NK-92 (cell line): Measurements from ENCODE around the gene SPECC1L.
"Not testable (repeated sequence)": the region's sequence is repeated elsewhere in the genome, so short reads cannot be mapped to it uniquely, and the experiment has no call there.

Source experiments
- DNase-seq: peaks from one replicate; lab custom pipeline; 2025; ENCODE audit not compliant: unreplicated experiment; lab: John Stamatoyannopoulos, UW

Gene SPECC1L

DNA sequence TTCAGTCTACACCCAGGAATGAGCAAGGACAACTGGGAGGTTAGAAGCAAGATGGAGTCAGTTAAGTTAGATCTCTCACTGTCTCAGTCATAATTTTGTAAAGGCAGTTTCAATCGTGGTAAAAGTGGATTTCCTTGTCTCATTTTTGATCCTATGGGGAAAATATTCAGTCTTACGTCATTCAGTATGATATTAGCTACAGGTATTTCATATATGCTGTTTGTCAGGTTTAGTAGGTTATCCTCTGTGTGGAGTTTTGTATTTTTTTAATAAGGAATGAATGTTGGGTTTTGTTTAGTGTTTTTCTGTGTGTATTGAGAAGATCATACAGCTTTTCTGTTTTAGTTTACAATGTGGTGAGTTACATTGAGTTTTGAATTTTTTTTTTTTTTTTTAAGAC is 11.8 kb downstream of the SPECC1L start:
- no peak for DNase-seq

DNA sequence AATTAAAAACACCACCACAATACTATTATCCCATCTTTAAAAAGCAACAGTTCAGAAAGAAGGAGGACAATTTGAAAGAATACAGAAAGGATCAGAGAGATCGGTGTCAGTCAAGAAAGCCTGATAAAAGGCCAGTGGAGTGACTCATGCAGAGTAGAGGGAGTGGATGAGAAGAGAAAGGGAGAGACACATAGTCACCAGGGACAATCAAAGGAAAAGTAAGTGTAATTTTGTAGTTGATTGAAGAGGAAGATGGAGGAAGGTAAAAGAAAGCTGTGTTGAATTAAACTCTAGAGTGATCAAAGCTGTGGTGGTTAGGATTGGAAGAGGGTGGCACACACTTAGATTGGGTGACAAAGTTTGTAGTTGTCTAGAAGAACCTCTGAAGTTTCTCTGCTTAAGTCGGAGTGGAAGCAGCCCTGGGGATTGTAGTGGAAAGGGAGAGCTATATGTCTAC is 14.1 kb downstream of the SPECC1L start:
- DNase-seq = no peak

DNA sequence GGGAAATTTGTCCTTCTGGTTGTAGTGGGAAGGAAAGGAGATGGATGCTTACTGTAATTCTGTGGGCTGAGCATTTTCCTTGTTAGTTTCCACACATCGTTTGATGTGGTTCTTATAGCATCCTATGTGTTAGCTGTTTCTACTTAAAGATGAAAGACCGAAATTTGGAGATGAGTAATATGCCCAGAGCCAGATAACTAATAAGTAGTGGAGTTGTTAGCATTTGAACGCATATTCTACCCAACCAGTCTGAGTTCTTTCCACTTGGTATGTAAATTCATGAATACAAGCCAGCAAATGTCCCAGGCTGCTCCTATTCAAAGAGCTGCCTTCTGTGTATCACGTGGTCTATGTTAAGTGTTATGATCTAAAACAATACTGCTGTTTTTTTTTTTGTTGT is 14.6 kb downstream of the SPECC1L start:
- DNase-seq = no peak

DNA sequence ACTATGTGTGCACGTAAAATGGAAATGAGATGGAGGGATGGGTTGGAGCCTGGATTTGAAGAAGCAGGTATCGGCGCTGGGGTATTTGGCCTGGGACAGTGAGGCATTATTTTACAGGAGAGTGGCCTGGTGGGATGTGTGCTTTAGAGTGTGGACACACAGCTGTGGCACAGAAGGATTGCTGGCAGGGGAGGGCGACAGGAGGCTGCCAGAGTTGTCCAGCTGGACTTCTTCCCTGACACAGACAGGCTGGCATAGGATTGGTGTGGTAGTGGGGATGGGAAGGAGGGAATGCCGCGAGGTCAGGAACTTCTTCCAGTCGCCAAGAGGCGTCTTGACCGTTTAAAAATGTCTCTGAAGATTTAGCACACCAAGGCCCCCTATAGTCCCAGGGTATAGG is 16.6 kb downstream of the SPECC1L start:
- not testable (repeated sequence) for DNase-seq

DNA sequence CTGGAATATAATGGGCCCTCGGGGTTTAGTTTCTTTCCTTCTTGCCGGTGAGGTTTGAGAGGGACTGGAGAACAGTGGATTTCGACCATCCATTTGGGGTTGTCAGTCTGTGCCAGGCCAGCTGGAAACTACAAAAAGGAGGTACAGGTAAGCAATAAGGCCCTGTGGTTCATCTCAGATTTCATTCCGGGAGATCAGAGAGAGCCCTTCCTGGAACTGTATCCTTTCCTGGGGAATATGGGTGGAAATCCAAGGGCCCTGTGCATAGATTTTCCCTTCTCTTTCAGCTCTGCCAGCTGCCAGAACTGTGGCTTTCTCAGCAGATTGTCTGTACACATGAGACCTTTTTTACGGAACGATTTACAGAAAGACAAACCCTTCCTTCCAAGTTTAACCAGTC is 17.2 kb downstream of the SPECC1L start:
- DNase-seq = not testable (repeated sequence)

DNA sequence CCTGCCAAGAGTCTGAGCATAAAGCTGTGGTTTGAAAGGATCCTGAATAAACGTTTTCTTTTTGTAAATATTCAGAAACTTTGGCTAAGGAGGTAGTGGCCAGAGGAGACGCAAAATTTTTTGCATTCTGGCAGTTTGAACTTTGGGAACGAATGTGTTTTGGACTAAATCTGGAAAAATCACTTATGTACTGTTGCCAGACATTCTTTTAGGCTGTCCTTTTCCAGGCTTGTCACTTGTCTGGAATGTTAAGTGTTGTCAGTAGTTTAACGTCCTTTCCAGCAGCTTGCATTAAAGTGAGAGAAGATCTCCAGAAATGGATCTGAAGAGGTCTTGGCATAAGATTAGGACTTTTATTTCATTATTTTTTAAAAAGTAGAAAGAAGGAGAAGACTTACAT is 18.5 kb downstream of the SPECC1L start:
- DNase-seq = no peak

DNA sequence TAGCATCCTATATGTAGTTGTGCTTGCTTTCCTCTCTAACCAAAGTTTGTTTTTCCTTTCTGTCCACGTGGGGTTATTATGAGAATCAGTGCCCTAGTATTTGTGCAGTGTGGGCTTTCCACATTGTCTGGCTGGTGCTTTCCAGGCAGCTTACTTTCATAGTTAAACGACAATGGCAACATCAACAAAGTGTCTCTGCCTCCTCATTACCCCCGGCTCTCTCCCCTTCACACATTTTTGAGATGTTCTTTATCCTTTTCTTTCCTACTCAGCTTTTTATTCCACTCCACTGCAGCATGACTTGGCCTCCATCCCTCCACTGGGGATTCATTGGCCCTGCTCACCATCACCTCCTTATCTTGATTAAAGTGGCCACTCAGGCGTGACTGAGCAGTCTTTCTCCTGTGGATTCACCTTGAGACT is 19.1 kb downstream of the SPECC1L start:
- no peak for DNase-seq

DNA sequence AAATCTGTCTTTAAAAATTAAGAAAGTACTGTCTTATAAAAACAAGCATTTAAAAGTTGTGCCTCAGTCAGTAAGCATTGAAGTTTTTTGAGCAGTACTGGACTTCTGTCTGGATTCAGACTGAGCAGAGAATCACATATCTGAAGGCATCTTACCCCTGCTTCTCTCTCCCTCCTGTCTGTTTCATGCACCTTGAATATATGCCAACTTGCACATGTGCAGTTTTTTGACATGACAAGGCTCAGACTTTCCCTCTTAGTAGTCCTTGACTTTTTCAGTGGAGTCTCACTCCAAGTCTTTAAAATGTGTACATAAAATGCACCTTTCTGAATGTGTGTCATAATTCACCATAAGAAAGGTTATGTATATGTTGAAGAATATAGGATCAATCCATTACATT is 19.8 kb downstream of the SPECC1L start:
- no peak for DNase-seq

DNA sequence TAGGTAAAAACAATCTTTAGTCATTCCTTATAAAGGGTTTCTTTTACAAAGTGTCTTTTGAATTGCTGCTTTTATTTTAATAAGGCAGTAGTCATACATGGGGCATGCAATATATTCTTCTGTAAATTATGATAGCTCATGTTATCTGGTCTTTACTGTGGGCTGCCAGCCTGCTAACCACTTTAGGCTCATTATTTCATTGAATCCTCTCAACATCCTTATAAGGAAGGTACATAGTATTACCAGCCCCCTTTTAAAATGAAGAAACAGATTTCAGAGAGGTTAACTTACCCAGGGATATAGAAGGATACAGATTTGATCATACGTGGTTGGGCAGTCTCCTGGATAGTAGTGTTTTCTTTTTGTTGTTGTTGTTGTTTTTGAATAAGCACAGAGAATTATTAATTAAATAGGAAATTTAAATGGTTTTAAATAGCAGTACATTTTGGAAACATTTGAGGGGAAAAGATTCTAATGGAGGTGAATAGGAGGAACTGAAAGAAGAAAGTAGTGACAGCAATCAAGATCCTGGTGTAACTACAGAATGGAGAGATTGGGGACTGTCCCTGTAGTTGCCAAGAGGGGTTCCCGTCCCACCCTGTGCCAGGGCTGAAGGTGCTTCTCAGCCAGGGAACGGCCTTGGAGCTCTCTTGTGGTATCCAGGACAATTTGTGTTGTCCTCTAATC is 21.0 kb downstream of the SPECC1L start:
- DNase-seq = no peak

DNA sequence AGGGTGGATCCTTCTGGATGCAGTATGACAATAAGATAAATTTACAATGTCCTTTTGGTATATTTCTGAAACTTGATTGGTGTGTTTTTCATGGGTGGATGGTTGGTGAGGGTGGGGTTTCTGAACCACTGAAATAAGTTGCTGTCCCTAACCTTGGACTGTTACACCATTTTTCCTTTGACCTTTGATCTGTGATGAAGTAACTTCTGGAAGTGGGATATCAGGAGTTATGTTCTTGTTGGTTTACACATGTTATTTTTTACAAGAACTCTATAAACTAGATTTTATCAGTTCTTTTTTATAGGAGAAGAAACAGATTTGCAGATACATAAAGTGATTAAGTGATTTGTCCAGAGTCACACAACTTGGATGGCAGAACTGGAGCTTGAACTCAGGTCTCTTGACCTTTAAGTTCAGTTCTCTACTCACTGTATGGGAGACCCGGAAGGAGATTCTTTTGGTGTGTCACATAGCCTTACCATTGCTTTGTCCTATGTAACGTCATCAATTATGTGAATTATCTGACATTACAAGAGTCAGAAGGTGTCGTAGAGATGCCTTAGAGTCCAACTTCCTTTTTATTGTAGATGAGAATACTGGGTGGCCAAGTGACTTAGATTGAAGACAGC is 21.7 kb downstream of the SPECC1L start:
- DNase-seq = not testable (repeated sequence)

DNA sequence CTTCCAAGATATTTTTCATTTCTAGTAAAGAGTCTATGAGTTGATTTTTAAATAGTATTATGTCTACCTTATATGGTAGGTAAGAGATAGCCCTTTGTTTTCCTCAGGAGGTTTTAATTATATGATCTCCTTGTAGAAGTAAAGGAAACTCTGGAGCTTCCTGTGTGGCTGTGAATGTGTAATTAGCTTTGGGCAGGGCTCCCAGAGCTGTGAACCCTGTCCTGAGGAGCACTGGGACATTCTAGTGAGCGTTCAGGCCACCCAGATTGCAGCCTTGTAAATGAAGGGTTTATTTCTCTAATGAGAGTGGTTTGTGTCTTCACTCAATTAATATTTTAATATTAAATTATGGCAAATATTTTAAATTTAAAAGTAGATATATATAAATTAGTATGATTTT is 24.3 kb downstream of the SPECC1L start:
- not testable (repeated sequence) for DNase-seq

DNA sequence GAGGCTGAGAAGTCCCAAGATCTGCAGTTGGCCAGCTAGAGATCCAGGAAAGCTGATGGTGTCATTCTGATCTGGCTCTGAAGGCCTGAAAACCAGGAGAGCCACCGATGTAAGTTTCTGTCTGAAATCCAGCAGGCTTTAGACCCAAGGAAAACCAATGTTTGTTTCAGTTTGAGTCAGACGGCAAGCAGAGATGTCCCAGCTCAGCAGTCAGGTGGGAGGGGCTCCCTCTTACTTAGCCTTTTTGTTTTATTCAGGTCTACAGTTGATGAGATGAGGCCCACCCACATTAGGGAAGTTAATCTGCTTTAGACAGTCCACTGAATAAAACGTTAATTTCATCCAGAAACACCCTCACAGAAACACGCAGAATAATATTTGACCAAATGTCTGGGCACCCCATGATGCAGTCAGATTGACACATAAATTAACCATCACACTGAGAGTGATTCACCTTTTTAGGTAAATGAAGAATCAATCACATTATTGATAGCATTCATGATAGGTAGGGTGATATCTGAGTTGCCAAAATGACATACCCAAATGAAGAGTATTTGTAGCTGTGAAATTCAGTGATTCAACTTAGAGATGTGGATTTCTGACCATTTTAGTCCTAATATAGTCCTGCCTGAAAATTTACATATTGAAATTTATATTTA is 28.0 kb downstream of the SPECC1L start:
- not testable (repeated sequence) for DNase-seq

DNA sequence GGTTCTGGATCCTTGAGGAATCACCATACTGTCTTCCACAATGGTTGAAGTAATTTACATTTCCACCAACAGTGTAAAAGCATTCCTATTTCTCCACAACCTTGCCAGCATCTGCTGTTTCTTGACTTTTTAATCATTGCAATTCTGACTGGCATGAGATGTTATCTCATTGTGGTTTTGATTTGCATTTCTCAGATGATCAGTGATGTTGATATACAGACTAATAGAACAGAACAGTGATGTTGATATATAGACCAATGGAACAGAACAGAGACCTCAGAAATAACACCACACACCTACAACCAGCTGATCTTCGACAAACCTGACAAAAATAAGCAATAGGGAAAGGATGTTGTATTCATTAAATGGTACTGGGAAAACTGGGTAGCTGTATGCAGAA is 29.9 kb downstream of the SPECC1L start:
- not testable (repeated sequence) for DNase-seq

DNA sequence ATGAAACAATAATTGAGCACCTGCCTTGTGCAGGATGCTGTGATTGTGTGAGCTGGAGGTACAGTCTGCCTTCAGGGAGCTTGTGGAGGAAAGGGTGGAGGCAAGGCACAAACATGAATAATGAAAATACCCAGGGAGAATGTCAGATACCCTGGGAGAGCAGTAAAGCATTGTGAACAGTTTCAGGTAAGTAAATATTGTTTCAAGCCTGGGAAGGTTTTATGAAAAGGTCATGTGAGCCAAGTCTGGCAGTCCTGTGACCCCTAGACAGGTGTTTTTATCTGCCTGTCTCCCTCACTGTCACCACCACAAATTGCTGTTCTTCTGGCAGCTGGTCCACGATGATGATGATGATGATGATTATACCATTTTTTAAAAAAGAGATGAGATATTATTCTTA is 32.0 kb downstream of the SPECC1L start:
- DNase-seq = no peak

DNA sequence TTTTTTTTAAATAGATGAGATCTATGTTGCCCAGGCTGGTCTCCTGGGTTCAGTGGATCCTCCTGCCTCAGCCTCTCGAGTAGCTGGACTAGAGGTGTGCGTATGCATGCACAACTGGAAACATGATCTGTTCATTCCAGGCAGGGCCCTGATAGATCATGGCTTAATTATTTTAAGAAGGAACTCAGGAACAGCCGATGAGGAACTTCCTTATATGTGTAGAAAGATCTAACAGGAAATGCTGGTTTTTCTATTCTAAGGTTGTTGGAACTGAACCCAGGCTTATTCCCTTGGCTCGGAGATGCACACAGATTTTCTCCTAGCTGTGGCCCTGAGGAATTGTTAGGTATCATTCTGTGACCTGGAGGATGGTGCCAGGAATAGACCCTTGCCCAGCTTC is 32.4 kb downstream of the SPECC1L start:
- DNase-seq = no peak

DNA sequence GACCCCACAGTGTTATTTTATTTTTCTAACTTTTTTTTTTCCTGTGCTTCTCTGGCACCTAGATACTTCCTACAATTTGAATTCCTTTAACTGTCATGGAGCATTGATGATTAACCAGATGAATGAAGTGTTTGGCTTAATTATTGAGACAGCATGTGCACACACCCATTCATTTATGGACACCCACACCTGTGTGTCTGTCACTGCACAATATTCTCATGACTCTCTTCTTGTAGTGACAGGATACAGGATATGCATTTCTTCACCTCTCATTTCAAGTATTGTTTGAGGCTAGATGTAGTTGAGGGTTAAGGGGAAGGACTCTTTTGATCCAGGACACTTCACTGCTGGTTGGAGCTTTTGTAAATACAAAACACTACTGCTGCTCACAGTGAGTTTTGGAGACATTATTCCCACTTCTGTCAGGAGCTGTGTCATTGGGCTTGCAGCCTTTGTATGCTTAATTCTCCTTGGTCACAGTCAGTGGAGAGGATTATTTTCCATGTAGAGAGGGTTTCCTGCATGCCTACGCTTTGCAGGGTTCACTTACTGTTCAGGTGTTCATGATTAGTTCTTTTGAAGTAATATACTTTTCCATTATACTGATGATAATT is 33.5 kb downstream of the SPECC1L start:
- no peak for DNase-seq

DNA sequence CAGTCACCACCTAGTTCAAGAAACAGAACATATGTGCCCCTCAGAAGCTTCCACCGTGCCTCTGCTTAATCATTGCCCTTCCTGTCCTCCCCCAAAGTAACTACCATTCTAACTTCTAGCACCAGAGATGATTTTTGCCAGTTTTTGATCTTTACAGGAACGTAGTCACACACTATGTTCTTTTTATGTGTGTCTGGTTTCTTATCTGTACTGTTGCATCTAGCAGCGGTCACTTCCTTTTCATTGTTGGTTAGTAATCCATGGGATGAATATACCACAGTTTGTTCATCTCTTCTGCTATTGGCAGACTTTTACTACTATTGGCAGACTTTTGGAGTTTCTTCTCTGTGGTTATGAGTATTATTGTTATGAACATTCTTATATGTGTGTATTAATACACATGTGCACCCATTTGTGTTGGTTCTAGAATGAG is 34.6 kb downstream of the SPECC1L start:
- no peak for DNase-seq

DNA sequence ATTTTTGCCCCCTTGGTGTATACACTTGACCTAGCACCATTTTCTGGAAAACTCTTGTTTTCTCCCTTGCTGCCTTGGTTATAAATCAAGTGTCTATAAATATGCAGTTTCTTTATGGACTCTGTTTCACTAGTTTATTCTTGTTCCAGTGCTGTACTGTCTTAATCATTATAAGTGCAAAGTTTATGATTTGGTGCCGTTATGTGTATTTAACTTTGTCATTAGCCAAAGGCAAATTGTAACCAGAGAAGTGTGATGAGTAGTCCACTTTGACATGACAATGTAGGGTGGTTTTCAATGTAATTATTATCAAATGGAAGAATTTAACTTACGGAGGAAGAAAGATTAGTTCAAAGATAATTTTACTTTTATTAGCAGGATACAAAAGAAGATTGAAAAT is 40.3 kb downstream of the SPECC1L start:
- DNase-seq = no peak

DNA sequence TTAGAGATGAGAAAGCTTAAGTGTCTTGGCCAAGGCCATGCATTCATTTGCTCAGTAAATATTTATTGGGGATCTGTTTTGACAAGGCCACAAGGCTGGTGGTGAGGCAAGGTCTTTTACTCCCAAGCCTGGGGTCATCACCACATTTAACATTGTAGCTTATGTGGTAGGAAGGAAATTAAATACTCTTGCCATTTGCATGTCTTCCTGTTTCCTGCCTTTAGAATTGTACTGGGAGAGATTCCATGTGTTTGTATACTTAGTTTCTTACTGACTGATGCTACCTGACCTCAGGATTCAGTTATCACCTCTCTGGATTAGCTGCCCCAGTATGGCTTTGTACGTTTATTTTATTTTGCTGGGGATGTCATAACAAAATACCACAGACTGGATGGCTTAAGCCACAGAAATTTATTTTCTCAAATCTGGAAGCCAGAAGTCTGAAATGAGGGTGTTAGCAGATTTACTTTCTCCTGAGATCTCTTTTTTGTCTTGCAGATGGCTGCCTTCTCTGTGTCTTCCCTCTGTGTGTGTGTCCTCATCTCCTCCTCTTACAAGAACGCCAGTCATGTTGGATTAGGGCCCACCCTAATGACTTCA is 44.8 kb downstream of the SPECC1L start:
- DNase-seq = no peak

DNA sequence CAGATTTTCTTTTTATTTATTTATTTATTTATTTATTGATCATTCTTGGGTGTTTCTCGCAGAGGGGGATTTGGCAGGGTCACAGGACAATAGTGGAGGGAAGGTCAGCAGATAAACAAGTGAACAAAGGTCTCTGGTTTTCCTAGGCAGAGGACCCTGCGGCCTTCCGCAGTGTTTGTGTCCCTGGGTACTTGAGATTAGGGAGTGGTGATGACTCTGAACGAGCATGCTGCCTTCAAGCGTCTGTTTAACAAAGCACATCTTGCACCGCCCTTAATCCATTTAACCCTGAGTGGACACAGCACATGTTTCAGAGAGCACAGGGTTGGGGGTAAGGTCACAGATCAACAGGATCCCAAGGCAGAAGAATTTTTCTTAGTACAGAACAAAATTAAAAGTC is 45.6 kb downstream of the SPECC1L start:
- not testable (repeated sequence) for DNase-seq

DNA sequence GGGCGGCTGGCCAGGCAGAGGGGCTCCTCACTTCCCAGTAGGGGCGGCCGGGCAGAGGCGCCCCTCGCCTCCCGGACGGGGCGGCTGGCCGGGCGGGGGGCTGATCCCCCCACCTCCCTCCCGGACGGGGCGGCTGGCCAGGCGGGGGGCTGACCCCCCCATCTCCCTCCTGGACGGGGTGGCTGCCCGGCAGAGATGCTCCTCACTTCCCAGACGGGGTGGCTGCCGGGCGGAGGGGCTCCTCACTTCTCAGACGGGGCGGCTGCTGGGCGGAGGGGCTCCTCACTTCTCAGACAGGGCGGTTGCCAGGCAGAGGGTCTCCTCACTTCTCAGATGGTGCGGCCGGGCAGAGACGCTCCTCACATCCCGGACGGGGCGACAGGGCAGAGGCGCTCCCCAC is 46.9 kb downstream of the SPECC1L start:
- not testable (repeated sequence) for DNase-seq
